PC-3 (cell line): ENCODE results near the gene FMO2. TPM values are rescaled to one million over a fixed set of nuclear protein-coding genes. Genes with fewer than 3 reads are reported as not detected.

ENCODE experiments used
- ATAC-seq: fragments of 200-7000 bp; cut with Tn5 transposase; 2 replicates; pipeline ENCODE4 v1.9.1; 2020; ENCODE audit warnings: mild to moderate bottlenecking, moderate library complexity
- BruUV-seq: library from RNA; stranded (reverse); fragments of 400-500 nt; replicated peaks from 2 replicates; lab custom pipeline; 2021; lab: Mats Ljungman, UMichigan
- CTCF ChIA-PET: fragments of 300-600 bp; sonication (Branson Sonifier 250); formaldehyde crosslinking; loops from one replicate; lab custom pipeline; 2022; ENCODE audit warnings: antibody characterized with exemption; lab: Charles Lee
- POLR2A ChIA-PET: fragments of 300-600 bp; sonication (Branson Sonifier 250); formaldehyde crosslinking; loops from one replicate; lab custom pipeline; 2022; ENCODE audit warnings: antibody characterized with exemption; ENCODE audit not compliant: unreplicated experiment; lab: Charles Lee
- DNase-seq: peaks from one replicate; pipeline ENCODE4 v3.0.0-alpha.2; 2015
- H2AFZ ChIP-seq: fragments of 300-600 bp; sonication (generic); 2 replicates; pipeline ENCODE4 v1.6.0; 2016; ENCODE audit warnings: antibody characterized with exemption, low read length
- H3F3A ChIP-seq: fragments of 300-600 bp; sonication (generic); one replicate; pipeline ENCODE4 v1.6.0; 2017; ENCODE audit warnings: antibody characterized with exemption, low read length, control low read depth, mild to moderate bottlenecking; ENCODE audit not compliant: unreplicated experiment
- H3K27ac ChIP-seq: fragments of 300-600 bp; sonication (generic); 2 replicates; pipeline ENCODE4 v1.5.1; 2016; ENCODE audit warnings: mild to moderate bottlenecking, low read length
- H3K27me3 ChIP-seq: fragments of 300-600 bp; sonication (generic); 2 replicates; pipeline ENCODE4 v1.6.1; 2016; ENCODE audit warnings: low read length, mixed read lengths
- H3K36me3 ChIP-seq: fragments of 300-600 bp; sonication (generic); 2 replicates; pipeline ENCODE4 v1.6.1; 2016; ENCODE audit warnings: low read depth, mixed run types, low read length, mixed read lengths
- H3K4me1 ChIP-seq: fragments of 300-600 bp; sonication (generic); 2 replicates; pipeline ENCODE4 v1.5.1; 2016; ENCODE audit warnings: low read length; ENCODE audit not compliant: insufficient read depth
- H3K4me2 ChIP-seq: fragments of 300-600 bp; sonication (generic); 2 replicates; pipeline ENCODE4 v1.6.0; 2016; ENCODE audit warnings: low read length
- H3K4me3 ChIP-seq: fragments of 300-600 bp; sonication (generic); 2 replicates; pipeline ENCODE4 v1.5.1; 2016; ENCODE audit warnings: mild to moderate bottlenecking, low read length, mixed read lengths
- H3K79me2 ChIP-seq: fragments of 300-600 bp; sonication (generic); 2 replicates; pipeline ENCODE4 v1.6.1; 2017; ENCODE audit warnings: low read length, mixed read lengths
- H3K9ac ChIP-seq: fragments of 300-600 bp; sonication (generic); 2 replicates; pipeline ENCODE4 v1.6.0; 2016; ENCODE audit warnings: mild to moderate bottlenecking, low read length
- H3K9me2 ChIP-seq: fragments of 300-600 bp; sonication (generic); replicated peaks from 2 replicates; pipeline ENCODE4 v1.6.1; 2016; ENCODE audit warnings: mixed run types, low read length, mixed read lengths
- H3K9me3 ChIP-seq: fragments of 300-600 bp; sonication (generic); 2 replicates; pipeline ENCODE4 v1.6.1; 2016; ENCODE audit warnings: low read length, mixed read lengths
- H4K20me1 ChIP-seq: fragments of 300-600 bp; sonication (generic); 2 replicates; pipeline ENCODE4 v1.6.1; 2016; ENCODE audit warnings: low read length, mixed read lengths
- CTCF ChIP-seq: fragments of 300-600 bp; sonication (generic); conservative IDR thresholded peaks from 2 replicates; pipeline ENCODE4 v1.5.1; 2017; ENCODE audit warnings: antibody characterized with exemption, low read depth, mild to moderate bottlenecking, low read length
- EZH2 ChIP-seq: fragments of 300-600 bp; sonication (generic); IDR thresholded peaks from one replicate; pipeline ENCODE4 v1.6.1; 2017; ENCODE audit warnings: antibody characterized with exemption, mild to moderate bottlenecking, low read length; ENCODE audit not compliant: unreplicated experiment
- EZH2phosphoT487 ChIP-seq: fragments of 300-600 bp; sonication (generic); IDR thresholded peaks from 2 replicates; pipeline ENCODE4 v1.6.1; 2018; ENCODE audit warnings: mild to moderate bottlenecking, antibody characterized with exemption, low read length, borderline replicate concordance
- intact Hi-C: fragments of 100-400 bp; cut with micrococcal nuclease; formaldehyde crosslinking; loops from 2 replicates; pipeline ENCODE4 v1.9.0; 2023
- total RNA-seq: library from RNA; depleted of rRNA; stranded (reverse); fragments of >200 nt; gene quantifications from 2 replicates; pipeline ENCODE4 v1.2.3, GENCODE V29; 2014

FMO2 gene
- total RNA-seq, 1 experiment from 2014 or later, result not detected

- no TSS peak for BruUV-seq
Observed at GRCh38 chr1:171206204-171206977, 21.3 kb downstream of the FMO2 start.

GRCh38 chr1:171206978-171207355, 21.9 kb downstream of the FMO2 start:
- ChIA-PET CTCF (no interaction called here), POLR2A (no interaction called here)
- ATAC-seq (no peak), DNase-seq (no peak)
- no peaks in the 10 kb centered on the region for H3K4me1 ChIP-seq
- no peaks in the 10 kb centered on the region for H3K9me3 ChIP-seq
- H3K9ac ChIP-seq, result no peak overlapping the region
- H3K4me2 ChIP-seq, result no peak overlapping the region
- no peak overlapping the region for H3K27ac ChIP-seq
- no peak for TF ChIP-seq EZH2
- TF ChIP-seq EZH2phosphoT487, result no peak
- TF ChIP-seq CTCF, result no peak
- H3K9me2 ChIP-seq, result no peaks in the 10 kb centered on the region
- peaks cover 83% of the 10 kb centered on the region for H3K27me3 ChIP-seq
- H4K20me1 ChIP-seq, result no peaks in the 10 kb centered on the region
- no peaks in the 10 kb centered on the region for H3F3A ChIP-seq
- no peak overlapping the region for H3K4me3 ChIP-seq
- H2AFZ ChIP-seq, result no peak overlapping the region
- intact Hi-C loops, result no loop called here
- no peaks in the 10 kb centered on the region for H3K79me2 ChIP-seq
- H3K36me3 ChIP-seq, result no peaks in the 10 kb centered on the region
- no TSS peak for BruUV-seq

More at GRCh38 chr1:171206204-171206977, 21.3 kb downstream of the FMO2 start:
- Histone ChIP-seq H3K27me3 (peaks cover 83% of the 10 kb centered on the region), H3F3A (no peaks in the 10 kb centered on the region), H3K9me3 (no peaks in the 10 kb centered on the region), H4K20me1 (no peaks in the 10 kb centered on the region), H2AFZ (no peak overlapping the region), H3K9ac (no peak overlapping the region), H3K4me1 (no peaks in the 10 kb centered on the region), H3K9me2 (no peaks in the 10 kb centered on the region), H3K79me2 (no peaks in the 10 kb centered on the region), H3K4me2 (no peak overlapping the region), H3K4me3 (no peak overlapping the region), H3K36me3 (no peaks in the 10 kb centered on the region), H3K27ac (no peak overlapping the region)
- DNase-seq (no peak), ATAC-seq (no peak)
- no peak for TF ChIP-seq EZH2
- TF ChIP-seq CTCF, result no peak
- TF ChIP-seq EZH2phosphoT487, result no peak
- intact Hi-C loops, result no loop called here
- CTCF ChIA-PET, result no interaction called here
- POLR2A ChIA-PET, result no interaction called here

GRCh38 chr1:171207377-171207776, 22.3 kb downstream of the FMO2 start:
- Histone ChIP-seq H3K9me2 (no peaks in the 10 kb centered on the region), H3K27me3 (peaks cover 83% of the 10 kb centered on the region), H3K79me2 (no peaks in the 10 kb centered on the region), H3K9me3 (no peaks in the 10 kb centered on the region), H3K4me3 (no peak overlapping the region), H3K27ac (no peak overlapping the region), H4K20me1 (no peaks in the 10 kb centered on the region), H2AFZ (no peak overlapping the region), H3K9ac (no peak overlapping the region), H3K36me3 (no peaks in the 10 kb centered on the region), H3F3A (no peaks in the 10 kb centered on the region), H3K4me1 (no peaks in the 10 kb centered on the region), H3K4me2 (no peak overlapping the region)
- CTCF ChIA-PET, result no interaction called here
- ATAC-seq (no peak), DNase-seq (no peak)
- TF ChIP-seq EZH2phosphoT487 (no peak), CTCF (no peak), EZH2 (no peak)
- intact Hi-C loops, result no loop called here
- no TSS peak for BruUV-seq
- POLR2A ChIA-PET, result no interaction called here
